ENCODE measurements around the gene FAM13A. TPM values are rescaled to one million over a fixed set of nuclear protein-coding genes. Genes with fewer than 3 reads are reported as not detected.
"Not testable (repeated sequence)": the region's sequence is repeated elsewhere in the genome, so short reads cannot be mapped to it uniquely, and the experiment has no call there.

The FAM13A gene
- total RNA-seq, 4 donors from 2014 or later = 17.7 to 80.3 (median 46.2) TPM

GRCh38 chr4:89021062-89021461 is 35.9 kb downstream of the FAM13A start:
- H3K36me3 ChIP-seq = no peaks in the 10 kb centered on the region
- no peak overlapping the region for H3K4me3 ChIP-seq
- TF ChIP-seq, protein P1, sequence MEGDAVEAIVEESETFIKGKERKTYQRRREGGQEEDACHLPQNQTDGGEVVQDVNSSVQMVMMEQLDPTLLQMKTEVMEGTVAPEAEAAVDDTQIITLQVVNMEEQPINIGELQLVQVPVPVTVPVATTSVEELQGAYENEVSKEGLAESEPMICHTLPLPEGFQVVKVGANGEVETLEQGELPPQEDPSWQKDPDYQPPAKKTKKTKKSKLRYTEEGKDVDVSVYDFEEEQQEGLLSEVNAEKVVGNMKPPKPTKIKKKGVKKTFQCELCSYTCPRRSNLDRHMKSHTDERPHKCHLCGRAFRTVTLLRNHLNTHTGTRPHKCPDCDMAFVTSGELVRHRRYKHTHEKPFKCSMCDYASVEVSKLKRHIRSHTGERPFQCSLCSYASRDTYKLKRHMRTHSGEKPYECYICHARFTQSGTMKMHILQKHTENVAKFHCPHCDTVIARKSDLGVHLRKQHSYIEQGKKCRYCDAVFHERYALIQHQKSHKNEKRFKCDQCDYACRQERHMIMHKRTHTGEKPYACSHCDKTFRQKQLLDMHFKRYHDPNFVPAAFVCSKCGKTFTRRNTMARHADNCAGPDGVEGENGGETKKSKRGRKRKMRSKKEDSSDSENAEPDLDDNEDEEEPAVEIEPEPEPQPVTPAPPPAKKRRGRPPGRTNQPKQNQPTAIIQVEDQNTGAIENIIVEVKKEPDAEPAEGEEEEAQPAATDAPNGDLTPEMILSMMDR (IDR thresholded peaks at IDR 0.05) = no peak
- TF ChIP-seq POLR2A (IDR thresholded peaks at IDR 0.05) = no peak
- DNase-seq = no peak
- no peak overlapping the region for H3K27ac ChIP-seq
- H3K4me1 ChIP-seq = no peaks in the 10 kb centered on the region
- no peaks in the 10 kb centered on the region for H3K9me3 ChIP-seq
- no peaks in the 10 kb centered on the region for H3K27me3 ChIP-seq
- intact Hi-C loops (cut with DNase I; ENCODE audit: low total_unique reads) = no loop called here

- intact Hi-C loops (cut with DNase I; ENCODE audit: low total_unique reads) = loop anchor here (10.0 kb wide), 1 partner anchor 190 kb away; no protein-coding TSS in a partner anchor
- not testable (repeated sequence) for H3K4me1 ChIP-seq, H3K9me3 ChIP-seq, H3K4me3 ChIP-seq, DNase-seq, H3K27ac ChIP-seq, H3K36me3 ChIP-seq, H3K27me3 ChIP-seq
These were observed 42.1 kb downstream of the FAM13A start for GRCh38 chr4:89014897-89015296.

- Histone ChIP-seq H3K4me1 (no peaks in the 10 kb centered on the region), H3K36me3 (no peaks in the 10 kb centered on the region), H3K27ac (no peak overlapping the region), H3K9me3 (no peaks in the 10 kb centered on the region), H3K27me3 (no peaks in the 10 kb centered on the region), H3K4me3 (no peak overlapping the region)
- TF ChIP-seq, protein P1 (IDR thresholded peaks at IDR 0.05) = no peak
- no peak for TF ChIP-seq POLR2A (IDR thresholded peaks at IDR 0.05)
- intact Hi-C loops (cut with DNase I; ENCODE audit: low total_unique reads) = loop anchor here (10.0 kb wide), 1 partner anchor 185 kb away; no protein-coding TSS in a partner anchor
- no peak for DNase-seq
These were observed 47.1 kb downstream of the FAM13A start for GRCh38 chr4:89009761-89010369.

- Histone ChIP-seq H3K9me3 (no peaks in the 10 kb centered on the region), H3K27ac (no peak overlapping the region), H3K27me3 (no peaks in the 10 kb centered on the region), H3K36me3 (no peaks in the 10 kb centered on the region), H3K4me1 (no peaks in the 10 kb centered on the region), H3K4me3 (no peak overlapping the region)
- DNase-seq = no peak
- intact Hi-C loops (cut with DNase I; ENCODE audit: low total_unique reads) = no loop called here
- no peak for TF ChIP-seq POLR2A (IDR thresholded peaks at IDR 0.05)
- TF ChIP-seq, protein P1 (IDR thresholded peaks at IDR 0.05) = no peak
These were observed 47.9 kb downstream of the FAM13A start for GRCh38 chr4:89009115-89009514.

- no peak for DNase-seq
- no peaks in the 10 kb centered on the region for H3K27me3 ChIP-seq
- H3K27ac ChIP-seq = no peak overlapping the region
- H3K4me1 ChIP-seq = no peaks in the 10 kb centered on the region
- H3K9me3 ChIP-seq = no peaks in the 10 kb centered on the region
- TF ChIP-seq, protein P1 (IDR thresholded peaks at IDR 0.05) = no peak
- TF ChIP-seq POLR2A (IDR thresholded peaks at IDR 0.05) = no peak
- H3K4me3 ChIP-seq = no peak overlapping the region
- H3K36me3 ChIP-seq = no peaks in the 10 kb centered on the region
- intact Hi-C loops (cut with DNase I; ENCODE audit: low total_unique reads) = no loop called here
These were observed 48.8 kb downstream of the FAM13A start for GRCh38 chr4:89008166-89008565.

All from uterus (tissue), 4 donors.